ENCODE results near the gene GRIA3.

GRIA3 gene

GRCh38 chrX:123424546-123424945 lies 240.5 kb downstream of the GRIA3 start:
- H2AFZ ChIP-seq (ENCODE audit: low read depth, low read length) = no peak overlapping the region
- no peak overlapping the region for H2BK5ac ChIP-seq (ENCODE audit: low read depth, low read length, poor library complexity, severe bottlenecking)
- H4K8ac ChIP-seq (ENCODE audit: low read length) = no peak overlapping the region
- no peaks in the 10 kb centered on the region for H3K4me1 ChIP-seq (ENCODE audit: control insufficient read depth, insufficient read depth, low read depth, low read length)
- no peaks in the 10 kb centered on the region for H3K36me3 ChIP-seq (ENCODE audit: control insufficient read depth in 1 of 2, insufficient read depth in 2 of 2, low read depth in 1 of 2, low read length in 2 of 2)
- H2AK5ac ChIP-seq (ENCODE audit: low read length, severe bottlenecking) = no peak overlapping the region
- no peak overlapping the region for H3K4me3 ChIP-seq (ENCODE audit: insufficient read depth in 1 of 2, low read depth in 1 of 2, low read length in 2 of 2)
- no peak overlapping the region for H3K23ac ChIP-seq (ENCODE audit: low read length in 2 of 2)
- no peak overlapping the region for H2BK120ac ChIP-seq (ENCODE audit: low read depth, low read length)
- H2BK12ac ChIP-seq (ENCODE audit: low read length in 2 of 2) = no peak overlapping the region
- H3K18ac ChIP-seq (ENCODE audit: low read depth in 1 of 2, low read length in 2 of 2) = no peak overlapping the region
- H4K91ac ChIP-seq (ENCODE audit: low read length) = no peak overlapping the region
- H3K4me2 ChIP-seq (ENCODE audit: low read length, poor library complexity, severe bottlenecking) = no peak overlapping the region
- H3K27me3 ChIP-seq (ENCODE audit: control insufficient read depth in 1 of 2, insufficient read depth in 1 of 2, low read length in 2 of 2) = no peaks in the 10 kb centered on the region
- no peaks in the 10 kb centered on the region for H3K79me1 ChIP-seq (replicated peaks; ENCODE audit: low read length, poor library complexity, severe bottlenecking)
- H3K27ac ChIP-seq (ENCODE audit: low read length, poor library complexity, severe bottlenecking) = no peak overlapping the region
- H3K9ac ChIP-seq (ENCODE audit: low read length) = peak overlapping the region; percentile 62
- no peak overlapping the region for H3K14ac ChIP-seq (ENCODE audit: low read length in 2 of 2)
- no peak overlapping the region for H3K4ac ChIP-seq (ENCODE audit: low read depth in 1 of 2, low read length in 2 of 2)
- peak; percentile 38 for DNase-seq
- no peaks in the 10 kb centered on the region for H3K9me3 ChIP-seq (ENCODE audit: control insufficient read depth, low read length)
- no peak overlapping the region for H2BK15ac ChIP-seq (ENCODE audit: low read depth, poor library complexity, severe bottlenecking)

GRCh38 chrX:123425471-123425870 lies 241.4 kb downstream of the GRIA3 start:
- H3K9ac ChIP-seq (ENCODE audit: low read length) = peak overlapping the region; percentile 62
- H3K18ac ChIP-seq (ENCODE audit: low read depth in 1 of 2, low read length in 2 of 2) = no peak overlapping the region
- H3K36me3 ChIP-seq (ENCODE audit: control insufficient read depth in 1 of 2, insufficient read depth in 2 of 2, low read depth in 1 of 2, low read length in 2 of 2) = no peaks in the 10 kb centered on the region
- H3K79me1 ChIP-seq (replicated peaks; ENCODE audit: low read length, poor library complexity, severe bottlenecking) = no peaks in the 10 kb centered on the region
- no peaks in the 10 kb centered on the region for H3K27me3 ChIP-seq (ENCODE audit: control insufficient read depth in 1 of 2, insufficient read depth in 1 of 2, low read length in 2 of 2)
- H3K14ac ChIP-seq (ENCODE audit: low read length in 2 of 2) = no peak overlapping the region
- no peak for DNase-seq
- H2BK120ac ChIP-seq (ENCODE audit: low read depth, low read length) = no peak overlapping the region
- no peak overlapping the region for H2AFZ ChIP-seq (ENCODE audit: low read depth, low read length)
- H4K8ac ChIP-seq (ENCODE audit: low read length) = no peak overlapping the region
- H3K27ac ChIP-seq (ENCODE audit: low read length, poor library complexity, severe bottlenecking) = no peak overlapping the region
- no peaks in the 10 kb centered on the region for H3K9me3 ChIP-seq (ENCODE audit: control insufficient read depth, low read length)
- H3K4me1 ChIP-seq (ENCODE audit: control insufficient read depth, insufficient read depth, low read depth, low read length) = no peaks in the 10 kb centered on the region
- no peak overlapping the region for H3K23ac ChIP-seq (ENCODE audit: low read length in 2 of 2)
- no peak overlapping the region for H2BK15ac ChIP-seq (ENCODE audit: low read depth, poor library complexity, severe bottlenecking)
- no peak overlapping the region for H2BK12ac ChIP-seq (ENCODE audit: low read length in 2 of 2)
- no peak overlapping the region for H3K4me3 ChIP-seq (ENCODE audit: insufficient read depth in 1 of 2, low read depth in 1 of 2, low read length in 2 of 2)
- no peak overlapping the region for H3K4me2 ChIP-seq (ENCODE audit: low read length, poor library complexity, severe bottlenecking)
- no peak overlapping the region for H2AK5ac ChIP-seq (ENCODE audit: low read length, severe bottlenecking)
- no peak overlapping the region for H2BK5ac ChIP-seq (ENCODE audit: low read depth, low read length, poor library complexity, severe bottlenecking)
- no peak overlapping the region for H4K91ac ChIP-seq (ENCODE audit: low read length)
- WGBS = no CpG with 5 or more reads among the region's 2 CpGs
- H3K4ac ChIP-seq (ENCODE audit: low read depth in 1 of 2, low read length in 2 of 2) = no peak overlapping the region

- no peak overlapping the region for H4K8ac ChIP-seq (ENCODE audit: low read length)
- peak overlapping the region; percentile 62 for H3K9ac ChIP-seq (ENCODE audit: low read length)
- no peaks in the 10 kb centered on the region for H3K36me3 ChIP-seq (ENCODE audit: control insufficient read depth in 1 of 2, insufficient read depth in 2 of 2, low read depth in 1 of 2, low read length in 2 of 2)
- H3K4me2 ChIP-seq (ENCODE audit: low read length, poor library complexity, severe bottlenecking) = no peak overlapping the region
- no peak overlapping the region for H3K4ac ChIP-seq (ENCODE audit: low read depth in 1 of 2, low read length in 2 of 2)
- H2BK12ac ChIP-seq (ENCODE audit: low read length in 2 of 2) = no peak overlapping the region
- H3K4me1 ChIP-seq (ENCODE audit: control insufficient read depth, insufficient read depth, low read depth, low read length) = no peaks in the 10 kb centered on the region
- no peak for DNase-seq
- no peak overlapping the region for H3K14ac ChIP-seq (ENCODE audit: low read length in 2 of 2)
- no peak overlapping the region for H4K91ac ChIP-seq (ENCODE audit: low read length)
- H3K4me3 ChIP-seq (ENCODE audit: insufficient read depth in 1 of 2, low read depth in 1 of 2, low read length in 2 of 2) = no peak overlapping the region
- no peak overlapping the region for H2AFZ ChIP-seq (ENCODE audit: low read depth, low read length)
- WGBS = 76% methylated on average over 2 of the region's 3 CpGs
- H3K27me3 ChIP-seq (ENCODE audit: control insufficient read depth in 1 of 2, insufficient read depth in 1 of 2, low read length in 2 of 2) = no peaks in the 10 kb centered on the region
- H3K79me1 ChIP-seq (replicated peaks; ENCODE audit: low read length, poor library complexity, severe bottlenecking) = no peaks in the 10 kb centered on the region
- H2AK5ac ChIP-seq (ENCODE audit: low read length, severe bottlenecking) = no peak overlapping the region
- no peak overlapping the region for H2BK15ac ChIP-seq (ENCODE audit: low read depth, poor library complexity, severe bottlenecking)
- H3K27ac ChIP-seq (ENCODE audit: low read length, poor library complexity, severe bottlenecking) = no peak overlapping the region
- H3K18ac ChIP-seq (ENCODE audit: low read depth in 1 of 2, low read length in 2 of 2) = no peak overlapping the region
- H3K23ac ChIP-seq (ENCODE audit: low read length in 2 of 2) = no peak overlapping the region
- no peak overlapping the region for H2BK5ac ChIP-seq (ENCODE audit: low read depth, low read length, poor library complexity, severe bottlenecking)
- H2BK120ac ChIP-seq (ENCODE audit: low read depth, low read length) = no peak overlapping the region
- no peaks in the 10 kb centered on the region for H3K9me3 ChIP-seq (ENCODE audit: control insufficient read depth, low read length)
Observed at GRCh38 chrX:123425904-123426303, 241.8 kb downstream of the GRIA3 start.

GRCh38 chrX:123432361-123433150 lies 248.5 kb downstream of the GRIA3 start:
- no peak overlapping the region for H4K91ac ChIP-seq (ENCODE audit: low read length)
- no peak overlapping the region for H3K4me2 ChIP-seq (ENCODE audit: low read length, poor library complexity, severe bottlenecking)
- no peak overlapping the region for H4K8ac ChIP-seq (ENCODE audit: low read length)
- no peak overlapping the region for H3K14ac ChIP-seq (ENCODE audit: low read length in 2 of 2)
- no peak overlapping the region for H2BK12ac ChIP-seq (ENCODE audit: low read length in 2 of 2)
- no peaks in the 10 kb centered on the region for H3K9me3 ChIP-seq (ENCODE audit: control insufficient read depth, low read length)
- peaks cover 0 to 7% of the 10 kb centered on the region in 2 experiments for H3K36me3 ChIP-seq (ENCODE audit: control insufficient read depth in 1 of 2, insufficient read depth in 2 of 2, low read depth in 1 of 2, low read length in 2 of 2)
- H3K4me1 ChIP-seq (ENCODE audit: control insufficient read depth, insufficient read depth, low read depth, low read length) = no peaks in the 10 kb centered on the region
- H2BK120ac ChIP-seq (ENCODE audit: low read depth, low read length) = no peak overlapping the region
- H3K4me3 ChIP-seq (ENCODE audit: insufficient read depth in 1 of 2, low read depth in 1 of 2, low read length in 2 of 2) = no peak overlapping the region
- no peak overlapping the region for H3K27ac ChIP-seq (ENCODE audit: low read length, poor library complexity, severe bottlenecking)
- DNase-seq = no peak
- no peak overlapping the region for H3K23ac ChIP-seq (ENCODE audit: low read length in 2 of 2)
- no peak overlapping the region for H2BK5ac ChIP-seq (ENCODE audit: low read depth, low read length, poor library complexity, severe bottlenecking)
- H3K27me3 ChIP-seq (ENCODE audit: control insufficient read depth in 1 of 2, insufficient read depth in 1 of 2, low read length in 2 of 2) = no peaks in the 10 kb centered on the region
- WGBS = 80% methylated on average over 1 of the region's 4 CpGs
- H3K4ac ChIP-seq (ENCODE audit: low read depth in 1 of 2, low read length in 2 of 2) = no peak overlapping the region
- no peak overlapping the region for H3K18ac ChIP-seq (ENCODE audit: low read depth in 1 of 2, low read length in 2 of 2)
- no peaks in the 10 kb centered on the region for H3K79me1 ChIP-seq (replicated peaks; ENCODE audit: low read length, poor library complexity, severe bottlenecking)
- H2AK5ac ChIP-seq (ENCODE audit: low read length, severe bottlenecking) = no peak overlapping the region
- no peak overlapping the region for H2AFZ ChIP-seq (ENCODE audit: low read depth, low read length)
- H3K9ac ChIP-seq (ENCODE audit: low read length) = no peak overlapping the region
- H2BK15ac ChIP-seq (ENCODE audit: low read depth, poor library complexity, severe bottlenecking) = no peak overlapping the region
